IPS DF 6.9 (cell line): ENCODE results near the gene SPTY2D1.

Source experiments
- DNase-seq: peaks from one replicate; pipeline ENCODE4 v3.0.0-alpha.2; 2013; ENCODE audit warnings: low read depth, low spot score
- H3K27ac ChIP-seq: one replicate; pipeline ENCODE4 v1.5.1; 2013; ENCODE audit warnings: low read length, control low read depth
- H3K27me3 ChIP-seq: 2 replicates; pipeline ENCODE4 v1.6.1; 2013; ENCODE audit warnings: mild to moderate bottlenecking, low read length; ENCODE audit not compliant: control insufficient read depth, insufficient read depth
- H3K36me3 ChIP-seq: 2 replicates; pipeline ENCODE4 v1.6.1; 2013; ENCODE audit warnings: low read length; ENCODE audit not compliant: control insufficient read depth, insufficient read depth
- H3K4me1 ChIP-seq: 2 replicates; pipeline ENCODE4 v1.6.1; 2013; ENCODE audit warnings: low read length; ENCODE audit not compliant: control insufficient read depth, insufficient read depth
- H3K4me3 ChIP-seq: 2 replicates; pipeline ENCODE4 v1.5.1; 2013; ENCODE audit warnings: mild to moderate bottlenecking, low read length
- H3K9me3 ChIP-seq: 2 replicates; pipeline ENCODE4 v1.6.1; 2013; ENCODE audit warnings: low read length, inconsistent platforms; ENCODE audit not compliant: control insufficient read depth, insufficient read depth
- WGBS: extraction: QIAGEN DNeasy Blood & Tissue Kit; methylation state at CpG from one replicate; pipeline ENCODE4 v1.1.7; 2013; ENCODE audit warnings: mixed read lengths, missing lambda C conversion rate; ENCODE audit not compliant: insufficient read length, insufficient coverage; 5-methylcytosine and 5-hydroxymethylcytosine counted together

Gene SPTY2D1

DNA sequence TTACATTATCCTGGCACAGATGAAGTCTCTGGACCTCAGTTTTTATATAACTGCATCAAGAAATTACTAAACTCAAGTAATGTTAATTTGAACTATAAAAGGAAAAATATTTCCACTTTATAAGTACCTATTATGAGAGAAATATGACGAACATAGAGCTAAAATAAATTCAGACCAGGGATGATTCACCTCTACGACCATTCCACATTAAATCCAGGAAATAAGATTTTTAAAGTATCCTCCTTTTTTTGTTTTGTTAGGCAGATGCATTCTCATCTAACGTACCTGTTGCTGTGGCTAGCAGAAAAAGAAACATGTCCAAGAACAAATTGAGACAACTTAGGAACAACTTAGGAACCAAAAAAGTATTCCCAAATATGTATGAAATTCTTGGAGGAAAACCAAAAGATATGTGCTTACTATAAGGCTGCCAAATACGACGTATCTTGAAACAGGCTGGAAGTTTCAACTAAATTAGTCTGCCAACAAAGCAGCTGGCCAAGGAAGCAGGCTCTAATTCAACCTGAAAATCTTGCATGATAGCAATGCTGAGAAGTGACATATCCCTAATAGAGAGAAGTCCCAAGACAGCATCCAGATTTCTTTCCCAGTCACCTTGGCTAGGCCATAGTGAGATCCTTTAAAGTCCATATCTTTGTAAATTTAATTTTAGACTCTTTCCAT lies 15.7 kb downstream of the SPTY2D1 start:
- Histone ChIP-seq H3K36me3 (peaks cover 6% of the 10 kb centered on the region; the same call in 1 of the 2 replicates), H3K9me3 (no peaks in the 10 kb centered on the region), H3K4me1 (no peaks in the 10 kb centered on the region), H3K27ac (no peak overlapping the region), H3K27me3 (no peaks in the 10 kb centered on the region), H3K4me3 (no peak overlapping the region)
- WGBS, result no CpG with 5 or more reads among the region's 5 CpGs
- DNase-seq, result no peak

DNA sequence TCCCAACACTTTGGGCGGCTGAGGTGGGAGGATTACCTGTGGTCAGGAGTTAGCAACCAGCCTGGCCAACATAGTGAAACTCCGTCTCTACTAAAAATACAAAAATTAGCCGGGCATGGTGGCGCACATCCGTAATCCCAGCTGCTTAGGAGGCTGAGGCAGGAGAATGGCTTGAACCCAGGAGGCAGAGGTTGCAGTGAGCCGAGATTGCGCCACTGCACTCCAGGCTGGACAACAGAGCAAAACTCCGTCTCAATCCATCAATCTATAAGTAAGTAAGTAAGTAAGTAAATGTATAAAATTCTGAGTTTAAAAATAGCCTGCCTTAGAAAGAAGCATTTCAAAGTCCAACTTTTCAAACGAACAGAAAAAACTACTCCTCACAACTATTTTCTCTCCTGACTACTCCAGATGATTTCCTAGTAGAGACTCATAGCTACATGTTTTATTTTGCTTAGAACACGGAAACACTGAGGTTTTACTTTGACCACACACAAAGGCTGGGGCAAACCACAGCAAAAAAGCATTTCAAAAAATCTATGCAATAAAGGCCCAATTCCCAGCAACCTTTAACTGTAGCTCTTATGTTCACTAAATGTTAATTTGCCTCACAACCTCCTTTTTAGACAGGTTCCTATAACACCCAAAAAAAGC lies 16.3 kb downstream of the SPTY2D1 start:
- Histone ChIP-seq H3K27me3 (no peaks in the 10 kb centered on the region), H3K36me3 (peaks cover 6% of the 10 kb centered on the region; the same call in 1 of the 2 replicates), H3K4me3 (no peak overlapping the region), H3K27ac (no peak overlapping the region), H3K4me1 (no peaks in the 10 kb centered on the region), H3K9me3 (no peaks in the 10 kb centered on the region)
- DNase-seq, result no peak
- WGBS, result no CpG with 5 or more reads among the region's 10 CpGs

DNA sequence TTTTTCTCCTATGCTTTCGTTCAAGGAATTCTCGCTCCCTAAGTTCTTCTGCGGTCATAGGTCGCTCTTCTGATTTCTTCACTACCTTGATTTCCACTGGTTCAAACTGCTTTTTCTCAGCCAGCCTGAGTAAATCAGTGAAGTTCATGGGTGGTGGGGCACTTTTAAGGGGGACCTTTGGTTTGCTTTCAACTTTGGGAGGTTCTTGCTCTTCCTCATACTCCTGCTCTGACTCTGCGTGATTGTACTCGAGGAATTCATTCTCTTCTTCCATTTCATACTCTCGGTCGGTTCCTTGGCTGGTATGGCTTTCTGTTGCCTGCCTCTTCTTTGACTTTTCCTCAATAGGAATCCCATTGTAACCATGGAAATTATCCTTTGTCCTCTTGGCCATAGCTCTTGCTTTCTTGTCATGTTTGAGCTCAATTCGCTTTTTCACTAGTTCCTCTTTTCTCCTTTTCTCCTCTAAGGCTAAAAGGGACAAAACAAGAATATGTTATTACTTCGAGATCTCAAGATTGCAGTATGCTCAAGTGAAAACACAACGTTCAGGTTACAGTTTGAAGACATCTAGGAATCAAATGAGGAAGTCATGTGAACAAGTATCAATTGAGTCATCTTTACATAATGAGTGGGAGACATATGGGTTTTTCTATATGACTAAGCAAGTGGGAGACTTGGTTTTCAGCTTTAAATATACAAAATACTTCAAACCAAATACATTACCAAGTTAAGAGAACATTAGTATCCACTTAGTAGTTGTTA lies 18.3 kb downstream of the SPTY2D1 start:
- H3K4me1 ChIP-seq, result no peaks in the 10 kb centered on the region
- no peak overlapping the region for H3K4me3 ChIP-seq
- peaks cover 6% of the 10 kb centered on the region; the same call in 1 of the 2 replicates for H3K36me3 ChIP-seq
- H3K27me3 ChIP-seq, result no peaks in the 10 kb centered on the region
- no CpG with 5 or more reads among the region's 11 CpGs for WGBS
- no peak overlapping the region for H3K27ac ChIP-seq
- no peaks in the 10 kb centered on the region for H3K9me3 ChIP-seq
- no peak for DNase-seq

DNA sequence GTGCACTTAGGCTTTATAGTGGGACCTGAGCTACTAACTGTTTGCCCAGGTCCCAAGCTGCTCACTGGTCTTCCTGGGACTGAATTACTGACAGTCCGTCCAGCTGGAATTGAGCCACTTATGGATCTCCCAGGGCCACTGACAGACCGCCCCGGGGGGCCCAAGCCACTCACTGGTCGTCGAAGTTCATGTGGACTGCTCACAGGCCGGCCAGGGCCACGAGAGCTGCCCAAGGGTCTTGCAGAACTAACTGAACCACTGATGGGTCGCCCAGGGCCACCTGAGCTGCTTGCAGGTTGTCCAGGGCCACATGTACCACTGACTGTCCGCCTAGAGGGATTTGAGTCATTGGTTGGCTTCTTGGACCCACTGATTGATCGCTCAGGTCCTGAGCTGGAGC lies 19.5 kb downstream of the SPTY2D1 start:
- WGBS, result no CpG with 5 or more reads among the region's 10 CpGs
- H3K27ac ChIP-seq, result no peak overlapping the region
- peaks cover 6% of the 10 kb centered on the region; the same call in 1 of the 2 replicates for H3K36me3 ChIP-seq
- H3K4me3 ChIP-seq, result no peak overlapping the region
- no peaks in the 10 kb centered on the region for H3K27me3 ChIP-seq
- H3K9me3 ChIP-seq, result no peaks in the 10 kb centered on the region
- no peak for DNase-seq
- H3K4me1 ChIP-seq, result no peaks in the 10 kb centered on the region

DNA sequence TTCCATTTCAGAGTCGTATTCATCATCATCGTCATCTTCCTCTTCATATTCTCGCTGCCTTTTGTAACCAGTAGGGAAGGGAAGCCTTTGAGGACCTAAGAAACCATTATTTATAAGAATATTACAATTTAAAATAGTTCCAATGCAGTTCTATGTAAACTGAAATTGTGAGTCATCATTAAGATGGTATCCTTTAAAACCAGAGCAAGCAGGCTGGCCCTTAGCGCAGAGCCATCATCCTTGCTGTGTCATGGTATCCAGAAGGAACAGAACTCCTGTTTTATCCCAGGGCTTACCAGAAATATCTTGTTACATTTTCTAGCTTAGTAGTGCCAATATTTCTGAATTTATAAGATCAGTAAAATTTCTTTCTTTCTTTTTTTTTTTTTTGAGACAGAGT lies 21.7 kb downstream of the SPTY2D1 start:
- Histone ChIP-seq H3K27ac (no peak overlapping the region), H3K27me3 (no peaks in the 10 kb centered on the region), H3K4me1 (no peaks in the 10 kb centered on the region), H3K4me3 (no peak overlapping the region), H3K36me3 (peaks cover 6% of the 10 kb centered on the region; the same call in 1 of the 2 replicates), H3K9me3 (no peaks in the 10 kb centered on the region)
- DNase-seq, result no peak
- whole genome bisulfite sequencing, result no CpG with 5 or more reads among the region's 4 CpGs

DNA sequence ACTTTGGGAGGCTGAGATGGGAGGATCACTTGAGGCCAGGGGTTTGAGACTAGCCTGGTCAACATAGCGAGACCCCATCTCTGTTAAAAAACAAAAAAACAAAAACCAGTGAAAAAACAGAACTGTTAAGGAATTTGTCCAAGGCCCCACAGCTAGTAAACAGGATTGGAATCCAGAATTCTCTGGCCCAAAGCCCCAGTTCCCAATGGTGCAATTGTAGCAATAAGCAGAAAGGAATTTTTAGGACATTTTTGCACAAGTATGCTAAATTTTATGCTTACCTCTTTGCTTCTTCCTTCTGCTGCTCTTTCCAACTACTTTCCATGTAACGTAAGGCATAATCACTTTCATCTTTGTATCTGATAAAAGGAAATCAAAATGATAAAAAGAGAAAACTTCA lies 22.9 kb downstream of the SPTY2D1 start:
- Histone ChIP-seq H3K4me1 (no peaks in the 10 kb centered on the region), H3K4me3 (no peak overlapping the region), H3K27me3 (no peaks in the 10 kb centered on the region), H3K9me3 (no peaks in the 10 kb centered on the region), H3K27ac (no peak overlapping the region), H3K36me3 (peaks cover 6% of the 10 kb centered on the region; the same call in 1 of the 2 replicates)
- no CpG with 5 or more reads among the region's 2 CpGs for WGBS
- no peak for DNase-seq

DNA sequence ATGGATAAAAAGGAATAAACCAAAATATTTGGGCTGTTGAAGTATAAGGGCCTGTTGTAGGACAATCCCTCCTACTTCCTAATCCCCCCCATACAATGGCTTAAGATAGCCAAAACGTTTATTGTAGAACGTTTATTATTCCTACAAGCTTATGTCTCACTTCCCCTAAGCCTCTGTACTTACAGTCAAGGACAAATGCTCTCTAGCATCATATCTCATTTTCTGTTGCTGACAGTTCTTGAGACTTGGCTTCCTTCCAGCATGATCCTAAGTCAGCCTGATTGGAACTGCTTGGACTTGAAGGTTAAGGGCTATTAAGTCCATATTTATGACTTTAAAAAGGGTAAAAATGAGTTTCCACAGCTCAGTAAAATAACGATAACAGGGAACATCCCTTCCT lies 25.8 kb downstream of the SPTY2D1 start:
- no peak overlapping the region for H3K4me3 ChIP-seq
- H3K4me1 ChIP-seq, result no peaks in the 10 kb centered on the region; the same call in 1 of the 2 replicates
- H3K9me3 ChIP-seq, result no peaks in the 10 kb centered on the region
- no peak for DNase-seq
- no peaks in the 10 kb centered on the region for H3K27me3 ChIP-seq
- H3K27ac ChIP-seq, result no peak overlapping the region
- no peaks in the 10 kb centered on the region; the same call in 1 of the 2 replicates for H3K36me3 ChIP-seq
- no CpG with 5 or more reads among the region's 3 CpGs for WGBS

DNA sequence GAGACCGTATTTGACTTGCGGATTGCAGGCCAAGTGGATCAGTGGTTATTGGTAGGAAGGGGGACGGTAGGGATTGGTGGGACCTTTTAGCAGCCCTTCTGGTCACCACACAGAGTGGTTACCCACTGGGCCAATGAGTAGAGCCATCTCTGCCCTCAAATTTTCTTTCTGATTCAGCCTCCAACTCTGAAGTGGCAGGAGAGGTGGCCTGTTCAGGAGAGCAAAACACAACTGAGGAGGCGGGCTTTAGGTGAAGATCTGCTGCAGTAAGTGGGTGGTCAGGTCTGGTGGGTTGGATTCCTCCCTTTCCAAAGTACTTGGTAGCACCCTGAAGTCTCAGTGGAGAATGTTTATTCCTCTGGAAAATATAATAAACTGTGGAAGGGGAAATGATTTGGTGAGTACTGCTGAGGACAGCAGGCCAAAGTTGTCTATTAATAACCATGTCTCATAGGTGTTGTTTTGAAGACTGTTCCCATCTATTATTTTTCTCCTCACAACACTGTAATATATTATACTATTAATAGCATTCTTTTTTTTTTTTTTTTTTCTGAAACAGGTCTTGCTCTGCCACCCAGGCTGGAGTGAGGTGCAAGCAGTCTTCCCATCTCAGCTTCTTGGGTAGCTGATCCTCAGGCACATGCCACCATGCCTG lies 33.1 kb downstream of the SPTY2D1 start:
- Histone ChIP-seq H3K27me3 (no peaks in the 10 kb centered on the region), H3K27ac (no peak overlapping the region), H3K36me3 (peaks cover 4% of the 10 kb centered on the region; the same call in 1 of the 2 replicates), H3K9me3 (no peaks in the 10 kb centered on the region), H3K4me1 (no peaks in the 10 kb centered on the region; the same call in 1 of the 2 replicates), H3K4me3 (no peak overlapping the region)
- WGBS, result no CpG with 5 or more reads among the region's 4 CpGs
- no peak for DNase-seq

DNA sequence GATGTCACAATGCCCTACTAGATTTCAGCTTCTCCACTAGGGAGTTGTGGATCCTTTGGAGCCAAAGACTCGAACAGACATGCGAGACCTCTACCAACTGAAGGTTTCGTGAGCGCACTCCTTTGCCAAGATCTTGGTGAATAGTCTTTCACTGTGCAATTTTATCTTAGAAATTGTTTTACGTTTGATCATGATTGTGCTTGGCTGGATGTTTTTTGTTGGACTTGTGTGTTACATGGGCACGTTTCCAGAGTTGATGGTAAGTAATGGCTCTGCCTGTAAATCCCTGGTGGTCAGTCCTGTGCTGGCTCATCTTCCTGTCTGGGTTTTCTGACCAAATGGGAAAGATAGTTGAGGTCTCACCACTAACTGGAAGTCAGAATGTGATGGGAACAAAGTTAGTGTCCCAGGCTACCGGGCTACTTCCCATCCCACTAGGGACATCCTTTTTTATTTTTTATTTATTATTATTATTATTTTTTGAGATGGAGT lies 34.4 kb downstream of the SPTY2D1 start, which contains the start of gene MISFA:
MISFA (plus strand) TSS at position 51 of the 492 bp plus-strand sequence; CDS start at position 191, 140 bp downstream.
- H3K36me3 ChIP-seq, result peaks cover 7% of the 10 kb centered on the region; the same call in 1 of the 2 replicates
- H3K27ac ChIP-seq, result no peak within 1 kb of the TSS
- no peak within 1 kb of the TSS for H3K4me3 ChIP-seq
- no peaks in the 10 kb centered on the region; the same call in 1 of the 2 replicates for H3K4me1 ChIP-seq
- DNase-seq, result no peak
- no CpG with 5 or more reads among the region's 7 CpGs for WGBS
- no peaks in the 10 kb centered on the region for H3K9me3 ChIP-seq
- no peaks in the 10 kb centered on the region for H3K27me3 ChIP-seq
